KMS-11 (cell line): Measurements from ENCODE around the gene BICDL1.

ENCODE experiments used
- H2AFZ ChIP-seq: fragments of 200-600 bp; sonication (generic); 2 replicates; pipeline ENCODE4 v1.6.1; 2016; ENCODE audit warnings: antibody characterized with exemption, mixed run types, low read depth
- H3K27ac ChIP-seq: fragments of 200-600 bp; sonication (generic); 2 replicates; pipeline ENCODE4 v1.6.1; 2016; ENCODE audit warnings: mild to moderate bottlenecking, mixed run types
- H3K27me3 ChIP-seq: fragments of 200-600 bp; sonication (generic); 2 replicates; pipeline ENCODE4 v1.6.1; 2017; ENCODE audit warnings: mild to moderate bottlenecking, low read depth, mixed run types, moderate library complexity; ENCODE audit not compliant: insufficient read depth
- H3K36me3 ChIP-seq: fragments of 200-600 bp; sonication (generic); 2 replicates; pipeline ENCODE4 v1.6.1; 2017; ENCODE audit warnings: mild to moderate bottlenecking, mixed run types; ENCODE audit not compliant: insufficient read depth
- H3K4me1 ChIP-seq: fragments of 200-600 bp; sonication (generic); 2 replicates; pipeline ENCODE4 v1.6.1; 2016; ENCODE audit warnings: mild to moderate bottlenecking, low read depth, mixed run types; ENCODE audit not compliant: poor library complexity, severe bottlenecking
- H3K4me2 ChIP-seq: fragments of 200-600 bp; sonication (generic); 2 replicates; pipeline ENCODE4 v1.7.0; 2016; ENCODE audit warnings: mild to moderate bottlenecking, mixed run types
- H3K4me3 ChIP-seq: fragments of 200-600 bp; sonication (generic); IDR thresholded peaks from 2 replicates; pipeline ENCODE4 v1.6.1; 2017; ENCODE audit warnings: low read depth, low read length, mixed read lengths; ENCODE audit not compliant: insufficient read depth
- H3K79me2 ChIP-seq: fragments of 200-600 bp; sonication (generic); 2 replicates; pipeline ENCODE4 v1.6.1; 2016; ENCODE audit warnings: low read depth, mixed run types; ENCODE audit not compliant: insufficient read depth
- H3K9ac ChIP-seq: fragments of 200-600 bp; sonication (generic); 2 replicates; pipeline ENCODE4 v1.6.1; 2016; ENCODE audit warnings: mild to moderate bottlenecking, mixed run types
- H4K20me1 ChIP-seq: fragments of 200-600 bp; sonication (generic); 2 replicates; pipeline ENCODE4 v1.6.1; 2016; ENCODE audit warnings: mild to moderate bottlenecking, mixed run types; ENCODE audit not compliant: insufficient read depth
- CTCF ChIP-seq: fragments of 200-600 bp; sonication (generic); conservative IDR thresholded peaks from 2 replicates; pipeline ENCODE4 v1.6.1; 2017; ENCODE audit warnings: low read depth, mild to moderate bottlenecking, antibody characterized with exemption, low read length, moderate library complexity, mixed read lengths

BICDL1 gene

GRCh38 chr12:119949145-119949544, 39.9 kb upstream of the BICDL1 start:
- H3K36me3 ChIP-seq, result no peaks in the 10 kb centered on the region
- no peak overlapping the region for H2AFZ ChIP-seq
- H3K27ac ChIP-seq, result no peak overlapping the region
- no peaks in the 10 kb centered on the region for H3K4me1 ChIP-seq
- no peaks in the 10 kb centered on the region for H3K27me3 ChIP-seq
- no peaks in the 10 kb centered on the region for H4K20me1 ChIP-seq
- no peak for TF ChIP-seq CTCF
- H3K9ac ChIP-seq, result no peak overlapping the region
- no peak overlapping the region for H3K4me3 ChIP-seq
- H3K79me2 ChIP-seq, result no peaks in the 10 kb centered on the region
- H3K4me2 ChIP-seq, result no peak overlapping the region

- no peaks in the 10 kb centered on the region for H4K20me1 ChIP-seq
- TF ChIP-seq CTCF, result no peak
- no peak overlapping the region for H3K27ac ChIP-seq
These were observed 39.4 kb upstream of the BICDL1 start for GRCh38 chr12:119949594-119949993.

GRCh38 chr12:119956047-119956446, 33.0 kb upstream of the BICDL1 start:
- TF ChIP-seq CTCF, result no peak
- no peaks in the 10 kb centered on the region for H4K20me1 ChIP-seq
- H2AFZ ChIP-seq, result no peak overlapping the region
- no peaks in the 10 kb centered on the region for H3K27me3 ChIP-seq
- H3K4me3 ChIP-seq, result no peak overlapping the region
- no peak overlapping the region for H3K9ac ChIP-seq
- H3K4me1 ChIP-seq, result no peaks in the 10 kb centered on the region
- H3K27ac ChIP-seq, result no peak overlapping the region
- H3K4me2 ChIP-seq, result no peak overlapping the region
- H3K36me3 ChIP-seq, result no peaks in the 10 kb centered on the region
- H3K79me2 ChIP-seq, result no peaks in the 10 kb centered on the region

More at GRCh38 chr12:119949594-119949993, 39.4 kb upstream of the BICDL1 start:
- H3K4me2 ChIP-seq, result no peak overlapping the region
- H3K27me3 ChIP-seq, result no peaks in the 10 kb centered on the region
- no peak overlapping the region for H3K9ac ChIP-seq
- no peaks in the 10 kb centered on the region for H3K4me1 ChIP-seq
- no peaks in the 10 kb centered on the region for H3K79me2 ChIP-seq
- H3K36me3 ChIP-seq, result no peaks in the 10 kb centered on the region
- no peak overlapping the region for H2AFZ ChIP-seq
- H3K4me3 ChIP-seq, result no peak overlapping the region

GRCh38 chr12:119957135-119957534, 31.9 kb upstream of the BICDL1 start:
- Histone ChIP-seq H2AFZ (no peak overlapping the region), H3K4me2 (no peak overlapping the region), H3K4me3 (no peak overlapping the region), H3K79me2 (no peaks in the 10 kb centered on the region), H4K20me1 (no peaks in the 10 kb centered on the region), H3K9ac (no peak overlapping the region), H3K27me3 (no peaks in the 10 kb centered on the region), H3K27ac (no peak overlapping the region), H3K4me1 (no peaks in the 10 kb centered on the region), H3K36me3 (no peaks in the 10 kb centered on the region)
- no peak for TF ChIP-seq CTCF

- no peak for TF ChIP-seq CTCF
- H3K27ac ChIP-seq, result no peak overlapping the region
These were observed 29.6 kb upstream of the BICDL1 start for GRCh38 chr12:119959435-119959834.

More at GRCh38 chr12:119959435-119959834, 29.6 kb upstream of the BICDL1 start:
- Histone ChIP-seq H3K79me2 (no peaks in the 10 kb centered on the region), H4K20me1 (no peaks in the 10 kb centered on the region), H3K4me1 (no peaks in the 10 kb centered on the region), H3K36me3 (no peaks in the 10 kb centered on the region), H3K9ac (no peak overlapping the region), H3K4me3 (no peak overlapping the region), H2AFZ (no peak overlapping the region), H3K27me3 (no peaks in the 10 kb centered on the region), H3K4me2 (no peak overlapping the region)
